ENCODE results near the gene BRMS1. TPM values are rescaled to one million over a fixed set of nuclear protein-coding genes. Genes with fewer than 3 reads are reported as not detected.
A peak's percentile ranks its signal among the peaks of the same experiment; 100 is the strongest.

Gene BRMS1
- total RNA-seq, 1 experiment from 2014 or later, result 32.0 TPM

- no peak within 1 kb of the TSS for H2AFZ ChIP-seq (ENCODE audit: low read length)
- H3K9me3 ChIP-seq (ENCODE audit: low read length), result no peaks in the 10 kb centered on the region
- DNase-seq, result no peak
- H3K79me2 ChIP-seq (ENCODE audit: low read length), result peaks cover 15% of the 10 kb centered on the region
- peaks cover 26% of the 10 kb centered on the region for H3K4me1 ChIP-seq (ENCODE audit: low read length)
- no peaks in the 10 kb centered on the region for H3K36me3 ChIP-seq (ENCODE audit: insufficient read depth, low read length)
- no peak within 1 kb of the TSS for H3K27ac ChIP-seq (ENCODE audit: low read length)
- no peaks in the 10 kb centered on the region for H3K27me3 ChIP-seq (ENCODE audit: low read length)
- H3K9ac ChIP-seq (ENCODE audit: low read length), result no peak within 1 kb of the TSS
- no peaks in the 10 kb centered on the region for H3K9me2 ChIP-seq (replicated peaks; ENCODE audit: insufficient read depth, low read length)
- no peak within 1 kb of the TSS for H3K4me2 ChIP-seq (ENCODE audit: low read depth, low read length, poor library complexity, severe bottlenecking)
- no peak within 1 kb of the TSS for H3K4me3 ChIP-seq (ENCODE audit: low read length)
- H4K20me1 ChIP-seq (ENCODE audit: insufficient read depth, low read depth, low read length), result 0 out of 2 replicates have a peak, but pooled peaks cover 4% of the 10 kb centered on the region
Measured at GRCh38 chr11:66291706-66292542, 53.0 kb downstream of the BRMS1 start, which contains the start of gene TMEM151A. Gene TMEM151A (plus strand): TSS chr11:66291894. CDS start chr11:66292014, 120 bp downstream.

DNA sequence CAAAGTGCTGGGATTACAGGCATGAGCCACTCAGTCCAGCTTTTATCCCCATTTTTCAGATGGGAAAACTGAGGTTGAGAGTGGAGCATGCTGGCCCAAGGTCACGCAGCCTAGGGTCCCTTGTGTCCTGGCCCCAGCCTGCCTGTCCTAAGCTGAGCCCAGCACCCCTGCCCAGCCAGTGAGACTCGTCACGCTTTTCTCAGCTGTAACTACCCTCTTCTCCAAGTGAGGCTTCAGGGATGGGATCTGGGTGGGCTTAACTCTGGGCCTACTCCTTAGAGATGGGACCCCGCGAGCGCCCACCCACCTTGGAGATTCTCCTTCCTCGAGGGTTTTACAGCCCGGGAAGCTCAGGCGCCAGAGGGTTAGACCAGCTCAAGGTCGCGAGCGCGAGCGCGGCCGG lies 53.6 kb downstream of the BRMS1 start:
- no peak overlapping the region for H2AFZ ChIP-seq (ENCODE audit: low read length)
- H4K20me1 ChIP-seq (ENCODE audit: insufficient read depth, low read depth, low read length), result 0 out of 2 replicates have a peak, but pooled peaks cover 4% of the 10 kb centered on the region
- no peaks in the 10 kb centered on the region for H3K9me2 ChIP-seq (replicated peaks; ENCODE audit: insufficient read depth, low read length)
- peaks cover 15% of the 10 kb centered on the region for H3K79me2 ChIP-seq (ENCODE audit: low read length)
- H3K9ac ChIP-seq (ENCODE audit: low read length), result no peak overlapping the region
- DNase-seq, result no peak
- H3K4me1 ChIP-seq (ENCODE audit: low read length), result peaks cover 26% of the 10 kb centered on the region
- H3K4me3 ChIP-seq (ENCODE audit: low read length), result no peak overlapping the region
- no peaks in the 10 kb centered on the region for H3K9me3 ChIP-seq (ENCODE audit: low read length)
- H3K36me3 ChIP-seq (ENCODE audit: insufficient read depth, low read length), result no peaks in the 10 kb centered on the region
- H3K27ac ChIP-seq (ENCODE audit: low read length), result no peak overlapping the region
- H3K27me3 ChIP-seq (ENCODE audit: low read length), result no peaks in the 10 kb centered on the region
- no peak overlapping the region for H3K4me2 ChIP-seq (ENCODE audit: low read depth, low read length, poor library complexity, severe bottlenecking)

GRCh38 chr11:66290330-66290621 lies 54.6 kb downstream of the BRMS1 start:
- Histone ChIP-seq H3K27ac (ENCODE audit: low read length) (no peak overlapping the region), H2AFZ (ENCODE audit: low read length) (no peak overlapping the region), H3K36me3 (ENCODE audit: insufficient read depth, low read length) (0 out of 2 replicates have a peak, but pooled peaks cover 1% of the 10 kb centered on the region), H3K9me3 (ENCODE audit: low read length) (no peaks in the 10 kb centered on the region), H3K4me1 (ENCODE audit: low read length) (peaks cover 26% of the 10 kb centered on the region), H3K9ac (ENCODE audit: low read length) (peak overlapping the region; percentile 79), H3K4me3 (ENCODE audit: low read length) (peak overlapping the region; percentile 80), H4K20me1 (ENCODE audit: insufficient read depth, low read depth, low read length) (0 out of 2 replicates have a peak, but pooled peaks cover 4% of the 10 kb centered on the region), H3K79me2 (ENCODE audit: low read length) (peaks cover 20% of the 10 kb centered on the region), H3K9me2 (replicated peaks; ENCODE audit: insufficient read depth, low read length) (no peaks in the 10 kb centered on the region), H3K4me2 (ENCODE audit: low read depth, low read length, poor library complexity, severe bottlenecking) (peak overlapping the region; percentile 94), H3K27me3 (ENCODE audit: low read length) (no peaks in the 10 kb centered on the region)
- no peak for DNase-seq

GRCh38 chr11:66289548-66290329 lies 55.2 kb downstream of the BRMS1 start:
- H3K27ac ChIP-seq (ENCODE audit: low read length), result no peak overlapping the region
- H3K27me3 ChIP-seq (ENCODE audit: low read length), result no peaks in the 10 kb centered on the region
- H3K9me3 ChIP-seq (ENCODE audit: low read length), result no peaks in the 10 kb centered on the region
- peaks cover 26% of the 10 kb centered on the region for H3K4me1 ChIP-seq (ENCODE audit: low read length)
- H3K79me2 ChIP-seq (ENCODE audit: low read length), result peaks cover 20% of the 10 kb centered on the region
- peak; percentile 89 for DNase-seq
- H2AFZ ChIP-seq (ENCODE audit: low read length), result 0 out of 2 replicates have a peak overlapping the region, but pooled peaks have one; percentile 72
- no peaks in the 10 kb centered on the region for H3K9me2 ChIP-seq (replicated peaks; ENCODE audit: insufficient read depth, low read length)
- H3K9ac ChIP-seq (ENCODE audit: low read length), result peak overlapping the region; percentile 79
- H3K4me2 ChIP-seq (ENCODE audit: low read depth, low read length, poor library complexity, severe bottlenecking), result peak overlapping the region; percentile 94
- 0 out of 2 replicates have a peak, but pooled peaks cover 4% of the 10 kb centered on the region for H4K20me1 ChIP-seq (ENCODE audit: insufficient read depth, low read depth, low read length)
- peak overlapping the region; percentile 80 for H3K4me3 ChIP-seq (ENCODE audit: low read length)
- 0 out of 2 replicates have a peak, but pooled peaks cover 4% of the 10 kb centered on the region for H3K36me3 ChIP-seq (ENCODE audit: insufficient read depth, low read length)

- H3K27ac ChIP-seq (ENCODE audit: low read length), result peak within 1 kb of the TSS; percentile 68
- H3K36me3 ChIP-seq (ENCODE audit: insufficient read depth, low read length), result 0 out of 2 replicates have a peak, but pooled peaks cover 4% of the 10 kb centered on the region
- no peaks in the 10 kb centered on the region for H3K9me2 ChIP-seq (replicated peaks; ENCODE audit: insufficient read depth, low read length)
- peak within 1 kb of the TSS; percentile 98 for H3K9ac ChIP-seq (ENCODE audit: low read length)
- H3K79me2 ChIP-seq (ENCODE audit: low read length), result peaks cover 20% of the 10 kb centered on the region
- peaks cover 26% of the 10 kb centered on the region for H3K4me1 ChIP-seq (ENCODE audit: low read length)
- DNase-seq, result peak; percentile 99
- peak within 1 kb of the TSS; percentile 99 for H3K4me3 ChIP-seq (ENCODE audit: low read length)
- peak within 1 kb of the TSS; percentile 83; the same call in 1 of the 2 replicates for H2AFZ ChIP-seq (ENCODE audit: low read length)
- peak within 1 kb of the TSS; percentile 94 for H3K4me2 ChIP-seq (ENCODE audit: low read depth, low read length, poor library complexity, severe bottlenecking)
- 0 out of 2 replicates have a peak, but pooled peaks cover 4% of the 10 kb centered on the region for H4K20me1 ChIP-seq (ENCODE audit: insufficient read depth, low read depth, low read length)
- no peaks in the 10 kb centered on the region for H3K27me3 ChIP-seq (ENCODE audit: low read length)
- no peaks in the 10 kb centered on the region for H3K9me3 ChIP-seq (ENCODE audit: low read length)
Measured at GRCh38 chr11:66288671-66289547, 56.0 kb downstream of the BRMS1 start, which contains the start of gene YIF1A. Gene YIF1A (minus strand): TSS chr11:66289143. CDS start chr11:66288985, 158 bp downstream.

DNA sequence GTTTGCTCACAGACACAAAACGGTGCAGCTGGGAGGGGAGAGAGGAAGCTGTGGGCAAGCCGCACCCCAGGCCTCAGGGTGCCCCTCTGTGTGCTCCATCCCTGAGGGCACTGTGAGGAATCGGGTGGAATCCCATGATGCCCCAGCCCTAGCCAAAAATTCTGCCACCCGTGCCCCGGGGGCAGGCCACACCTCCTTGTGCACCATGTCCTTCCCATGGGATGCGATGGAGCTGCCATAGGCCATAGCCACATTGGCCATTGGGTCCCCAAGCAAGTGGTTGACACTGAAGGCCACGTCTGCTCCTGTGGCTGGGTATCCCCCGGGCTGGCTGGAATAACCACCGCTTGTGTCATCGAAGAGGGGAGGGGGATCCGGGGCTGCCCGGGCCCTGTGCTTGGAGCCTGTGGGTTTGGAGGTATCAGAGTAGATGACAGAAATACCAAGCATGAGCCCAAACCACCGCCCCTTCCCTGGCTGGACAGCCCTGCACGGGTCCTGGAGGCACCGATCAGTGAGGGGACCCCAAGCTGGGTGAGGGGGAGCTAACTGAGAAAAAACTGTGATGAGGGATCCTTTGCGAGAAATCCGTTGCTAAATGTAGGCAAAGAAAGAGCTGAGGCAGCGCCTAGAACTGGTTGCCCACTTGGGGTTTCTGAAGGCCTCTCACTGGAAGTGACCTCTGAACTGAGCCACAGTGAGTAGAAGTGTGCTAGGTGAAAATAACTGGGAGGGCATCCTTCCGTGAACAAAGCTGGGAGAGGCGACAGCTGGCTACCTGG lies 56.8 kb downstream of the BRMS1 start:
- peaks cover 20% of the 10 kb centered on the region for H3K79me2 ChIP-seq (ENCODE audit: low read length)
- H3K4me2 ChIP-seq (ENCODE audit: low read depth, low read length, poor library complexity, severe bottlenecking), result peak overlapping the region; percentile 80
- no peaks in the 10 kb centered on the region for H3K9me2 ChIP-seq (replicated peaks; ENCODE audit: insufficient read depth, low read length)
- H3K4me1 ChIP-seq (ENCODE audit: low read length), result peaks cover 28% of the 10 kb centered on the region
- peak overlapping the region; percentile 68 for H3K27ac ChIP-seq (ENCODE audit: low read length)
- H3K9ac ChIP-seq (ENCODE audit: low read length), result peak overlapping the region; percentile 98
- 0 out of 2 replicates have a peak, but pooled peaks cover 4% of the 10 kb centered on the region for H4K20me1 ChIP-seq (ENCODE audit: insufficient read depth, low read depth, low read length)
- H3K4me3 ChIP-seq (ENCODE audit: low read length), result peak overlapping the region; percentile 99
- no peaks in the 10 kb centered on the region for H3K9me3 ChIP-seq (ENCODE audit: low read length)
- DNase-seq, result no peak
- 0 out of 2 replicates have a peak, but pooled peaks cover 4% of the 10 kb centered on the region for H3K36me3 ChIP-seq (ENCODE audit: insufficient read depth, low read length)
- H2AFZ ChIP-seq (ENCODE audit: low read length), result peak overlapping the region; percentile 83; the same call in 1 of the 2 replicates
- H3K27me3 ChIP-seq (ENCODE audit: low read length), result no peaks in the 10 kb centered on the region
